OCI-M1 (cell line): ENCODE measurements around the gene ZNF544.

ENCODE experiments used
- DNase-seq: peaks from one replicate; lab custom pipeline; 2025; lab: John Stamatoyannopoulos, UW

The ZNF544 gene

DNA sequence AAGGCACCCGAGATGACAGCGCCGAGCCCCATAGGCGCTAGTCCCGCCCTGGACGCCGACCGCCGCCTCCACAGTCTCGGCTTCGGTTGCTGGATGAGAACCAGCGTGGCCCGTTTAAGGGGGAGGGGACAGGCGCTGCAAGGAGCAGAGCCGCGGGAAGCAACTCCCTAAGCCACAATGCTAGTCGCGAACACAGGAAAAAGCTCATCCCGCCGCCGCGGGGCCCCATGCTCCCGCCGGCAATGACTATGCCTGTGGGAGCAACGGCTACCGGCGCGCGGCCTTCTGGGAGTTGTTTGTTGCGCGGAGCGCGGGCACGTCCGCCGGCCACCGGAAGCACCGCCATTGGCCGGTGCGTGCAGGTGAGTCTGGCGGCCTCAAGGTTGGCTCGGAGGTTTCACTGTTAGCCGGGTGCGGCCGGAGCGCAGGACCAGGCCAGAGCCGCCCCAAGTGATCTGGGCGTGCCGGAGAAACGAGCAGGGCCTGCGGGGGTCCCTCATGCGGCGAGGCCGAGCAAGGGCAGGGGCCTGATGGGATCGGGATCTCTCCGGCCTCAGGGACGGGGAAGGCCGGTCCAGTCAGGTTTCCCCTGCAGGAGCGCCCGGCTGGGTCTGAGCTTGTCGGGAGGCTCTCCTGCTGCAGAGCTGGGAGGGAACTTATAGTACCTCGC lies at the start of gene ZNF544:
Gene ZNF544, plus strand, starts transcription at position 330 of the 670 bp plus-strand sequence. CDS start 15,110 bp downstream, outside the sequence.
- DNase-seq, result peak; percentile 91

DNA sequence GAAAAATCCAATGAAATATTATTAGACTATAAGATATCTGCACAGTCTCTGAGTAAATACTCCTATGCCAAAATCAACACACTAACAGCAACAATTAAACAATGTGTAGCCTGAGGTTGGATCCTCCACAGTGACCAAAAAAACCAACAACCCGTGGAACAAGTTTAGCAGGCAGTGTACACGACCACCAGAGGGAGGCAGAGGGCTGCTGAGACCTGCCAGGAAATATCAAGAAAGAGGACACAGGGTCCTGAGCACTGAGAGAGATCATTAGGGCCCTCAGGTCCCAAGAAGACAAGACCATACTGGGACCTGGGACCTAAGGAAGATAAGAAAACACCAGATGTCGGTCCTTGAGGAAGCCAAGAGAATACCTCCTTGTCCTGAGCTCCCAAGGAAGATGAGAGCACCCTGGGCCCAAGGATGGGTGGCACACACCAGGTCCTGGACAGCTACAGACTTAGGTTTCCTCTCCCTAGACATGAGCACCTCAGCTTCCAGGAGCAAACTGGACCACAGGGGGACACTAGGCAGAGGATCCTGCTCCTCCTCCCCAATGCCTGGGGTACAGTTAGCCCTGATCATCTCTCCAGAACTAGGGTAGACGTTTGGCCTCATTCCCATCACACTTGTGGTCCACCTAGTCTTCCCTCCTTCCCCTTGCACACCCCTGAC lies 46.7 kb upstream of the ZNF544 start:
- peak; percentile 94 for DNase-seq

DNA sequence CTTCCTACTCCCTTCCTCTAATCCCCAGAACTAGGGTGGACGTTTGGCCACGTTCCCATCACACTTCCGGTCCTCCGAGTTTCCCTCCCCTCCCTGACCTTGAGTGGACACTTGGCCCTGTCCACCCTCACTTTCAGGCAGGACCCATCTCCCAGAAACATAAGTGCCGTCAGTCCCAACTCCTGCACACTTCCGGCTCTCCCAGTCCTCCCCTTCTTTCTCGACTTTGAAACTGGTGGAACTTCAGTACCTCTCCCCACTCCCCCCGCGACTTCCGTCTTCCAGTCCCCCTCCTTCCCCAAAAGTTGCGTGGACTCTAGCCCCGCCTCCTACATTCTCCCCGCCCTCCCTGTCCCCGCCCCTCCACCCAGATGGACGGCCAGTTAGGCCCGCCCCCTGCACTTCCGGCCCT lies 46.1 kb upstream of the ZNF544 start:
- peak; percentile 98 for DNase-seq

DNA sequence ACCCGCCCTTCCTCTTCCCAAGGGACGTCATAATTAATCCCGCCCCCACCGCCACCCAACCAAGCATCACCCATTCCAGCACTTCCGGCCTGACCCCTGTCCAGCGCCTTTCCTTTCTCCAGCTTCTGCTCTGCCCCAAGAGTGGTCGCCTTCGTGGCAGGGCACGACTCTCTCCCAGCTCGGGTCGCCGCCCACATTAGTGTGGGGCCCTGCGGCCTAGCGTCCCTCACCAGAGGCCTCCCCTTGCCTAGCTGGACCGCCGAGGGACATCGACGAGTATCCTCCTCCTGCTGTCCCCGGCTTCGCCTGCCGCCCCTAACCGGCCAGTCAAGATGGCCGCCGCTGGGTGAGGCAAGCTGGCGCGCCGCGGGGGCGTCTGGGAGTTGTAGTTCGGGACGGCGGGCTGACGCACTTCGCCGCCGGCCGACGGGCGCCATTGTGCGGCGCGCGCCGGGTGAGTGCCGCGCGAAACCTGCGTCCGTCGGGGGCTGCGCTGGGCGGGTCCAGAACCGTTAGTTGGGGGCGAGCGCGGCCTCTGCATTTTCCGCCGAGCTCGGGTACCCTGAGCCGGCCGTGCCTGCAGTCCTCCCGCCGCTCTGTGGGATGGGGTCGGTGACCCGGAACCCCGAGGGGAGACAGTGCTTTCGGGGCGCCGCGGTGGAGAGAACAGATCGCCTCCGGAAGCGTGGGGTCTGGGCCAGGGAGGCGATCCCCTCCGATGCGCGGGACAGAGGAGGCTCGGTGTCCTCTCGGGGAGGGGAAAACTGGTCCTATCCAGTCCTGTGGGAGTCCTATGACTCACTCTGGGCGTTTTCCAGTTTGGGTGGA lies 45.5 kb upstream of the ZNF544 start, which contains the start of gene ZNF274:
Gene ZNF274, plus strand, starts transcription at position 73 of the 828 bp plus-strand sequence. CDS start 905 bp downstream, outside the sequence.
- peak; percentile 97 for DNase-seq

DNA sequence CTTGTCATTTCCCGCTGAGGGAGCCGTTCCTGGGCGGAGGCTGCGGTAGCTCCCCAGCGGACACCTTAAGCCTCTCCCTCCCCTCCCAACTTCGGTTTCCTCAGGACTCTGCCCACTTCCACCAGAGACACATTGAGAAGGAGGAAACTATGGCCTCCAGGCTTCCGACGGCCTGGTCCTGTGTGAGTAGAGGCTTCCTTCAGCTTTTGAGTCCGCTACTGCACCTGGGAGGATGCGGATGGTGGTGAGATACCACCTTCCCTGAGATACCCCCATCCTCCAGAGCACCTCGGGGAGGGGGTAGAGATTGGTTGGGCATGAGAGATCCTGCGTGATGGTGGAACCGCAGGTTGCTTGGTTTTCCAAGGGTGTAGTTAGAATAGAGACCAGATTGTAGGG lies 44.9 kb upstream of the ZNF544 start:
- no peak for DNase-seq

DNA sequence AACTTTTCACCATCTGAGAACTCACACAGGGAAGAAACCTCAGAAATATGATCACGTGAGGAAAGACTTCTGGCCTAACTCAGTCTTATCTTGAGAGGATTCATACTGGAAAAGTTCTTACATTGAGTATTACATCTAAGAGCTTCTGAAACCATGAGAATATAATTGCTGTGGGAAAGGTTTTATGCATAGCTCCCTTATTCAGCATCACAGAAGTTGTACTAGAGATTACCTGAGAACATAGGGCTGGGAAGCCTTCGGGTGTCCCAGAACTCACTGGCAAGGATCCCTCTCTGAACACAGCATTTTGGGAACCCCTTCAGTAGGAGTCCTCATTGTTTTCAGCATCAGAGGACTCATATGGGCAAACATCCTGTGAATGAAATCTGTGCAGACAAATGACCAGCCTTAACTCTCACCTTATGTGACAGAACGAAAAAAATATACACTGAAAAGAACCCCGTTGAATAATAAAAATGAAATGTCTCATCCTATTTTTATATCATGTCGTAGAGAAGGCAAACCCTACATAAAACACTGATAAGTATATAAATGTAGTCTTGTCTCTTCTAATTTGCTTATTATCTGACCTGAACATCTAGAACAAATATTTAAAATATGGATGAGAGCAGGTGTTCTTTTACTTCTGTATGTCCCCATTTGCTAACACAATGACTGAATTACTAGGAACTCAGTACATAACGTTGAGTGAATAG lies 31.7 kb upstream of the ZNF544 start:
- peak; percentile 78 for DNase-seq

DNA sequence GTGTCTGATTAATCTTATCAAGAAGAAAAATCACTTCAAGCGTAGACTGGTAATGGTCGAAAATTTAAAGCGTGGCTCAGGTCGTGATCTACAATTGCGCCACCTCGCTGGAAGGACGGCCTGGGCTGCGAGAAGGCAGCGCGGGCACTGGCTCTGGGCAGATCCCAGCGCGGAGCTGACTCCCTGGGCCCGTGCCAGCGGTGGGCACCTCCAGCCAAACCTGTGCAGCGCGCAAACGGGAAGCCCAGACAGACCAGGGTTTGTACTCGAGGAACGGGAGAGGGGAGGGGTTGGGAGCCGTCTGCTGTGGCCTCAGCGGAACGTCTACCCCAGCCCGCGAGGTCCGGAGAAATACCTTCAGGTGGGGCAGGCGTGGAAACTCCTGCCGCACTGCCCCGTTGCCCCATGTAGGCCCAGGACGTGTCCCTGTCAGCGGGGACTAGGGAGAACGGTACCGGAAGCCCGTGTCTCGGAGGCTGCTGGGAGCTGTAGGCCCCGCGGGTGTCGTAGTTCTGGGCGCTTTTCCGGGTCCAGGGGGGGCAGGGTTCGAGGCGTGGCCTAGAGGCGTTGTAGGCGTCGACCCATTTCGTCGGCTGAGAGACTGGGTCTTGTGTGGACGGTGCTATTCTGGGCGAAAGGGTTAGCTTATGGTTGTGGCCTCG lies 24.8 kb upstream of the ZNF544 start:
- DNase-seq, result no peak

DNA sequence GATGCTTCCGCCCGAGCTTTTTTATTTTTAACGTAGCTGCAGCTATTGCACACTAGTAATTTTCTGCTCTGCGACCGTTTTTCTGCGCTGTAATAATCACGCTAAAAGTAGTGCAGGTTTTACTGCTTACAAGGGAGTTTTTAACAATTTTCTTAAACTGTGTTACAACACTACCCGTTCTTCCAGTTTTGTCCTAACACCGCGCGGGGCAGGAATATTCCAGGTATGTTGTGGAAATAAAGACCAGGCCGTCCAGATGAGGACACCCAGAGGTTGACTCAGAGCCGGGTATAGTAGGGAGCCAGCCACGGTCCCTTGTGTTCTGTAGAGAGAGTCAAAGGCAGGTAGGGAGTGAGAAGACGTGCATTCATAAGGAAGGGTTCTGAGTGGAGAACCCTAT lies 24.1 kb upstream of the ZNF544 start:
- no peak for DNase-seq

DNA sequence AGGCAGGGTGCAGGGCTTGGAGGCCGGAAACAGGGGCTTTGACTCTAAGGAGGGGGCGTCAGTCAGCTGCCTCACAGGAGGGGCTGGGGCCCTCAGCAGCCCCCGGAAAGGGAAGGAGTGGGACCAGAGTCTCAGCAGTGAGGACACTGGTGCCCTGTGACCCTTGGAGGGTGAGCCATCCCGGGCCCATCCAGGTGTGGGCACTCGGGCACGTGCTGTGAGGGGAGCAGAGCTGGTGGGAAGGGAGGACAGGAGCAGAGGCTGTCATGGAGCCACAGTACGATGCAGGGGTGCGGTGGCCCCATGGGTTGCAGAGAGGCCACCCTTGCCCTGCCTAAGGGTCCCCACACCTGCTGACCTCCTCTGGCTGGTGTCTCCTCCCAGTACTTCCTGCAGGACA lies 19.1 kb upstream of the ZNF544 start:
- no peak for DNase-seq

DNA sequence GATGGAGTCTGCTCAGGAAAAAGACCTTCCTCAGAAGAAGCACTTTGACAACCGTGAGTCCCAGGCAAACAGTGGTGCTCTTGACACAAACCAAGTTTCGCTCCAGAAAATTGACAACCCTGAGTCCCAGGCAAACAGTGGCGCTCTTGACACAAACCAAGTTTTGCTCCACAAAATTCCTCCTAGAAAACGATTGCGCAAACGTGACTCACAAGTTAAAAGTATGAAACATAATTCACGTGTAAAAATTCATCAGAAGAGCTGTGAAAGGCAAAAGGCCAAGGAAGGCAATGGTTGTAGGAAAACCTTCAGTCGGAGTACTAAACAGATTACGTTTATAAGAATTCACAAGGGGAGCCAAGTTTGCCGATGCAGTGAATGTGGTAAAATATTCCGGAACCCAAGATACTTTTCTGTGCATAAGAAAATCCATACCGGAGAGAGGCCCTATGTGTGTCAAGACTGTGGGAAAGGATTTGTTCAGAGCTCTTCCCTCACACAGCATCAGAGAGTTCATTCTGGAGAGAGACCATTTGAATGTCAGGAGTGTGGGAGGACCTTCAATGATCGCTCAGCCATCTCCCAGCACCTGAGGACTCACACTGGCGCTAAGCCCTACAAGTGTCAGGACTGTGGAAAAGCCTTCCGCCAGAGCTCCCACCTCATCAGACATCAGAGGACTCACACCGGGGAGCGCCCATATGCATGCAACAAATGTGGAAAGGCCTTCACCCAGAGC lies 16.2 kb upstream of the ZNF544 start:
- DNase-seq, result no peak

DNA sequence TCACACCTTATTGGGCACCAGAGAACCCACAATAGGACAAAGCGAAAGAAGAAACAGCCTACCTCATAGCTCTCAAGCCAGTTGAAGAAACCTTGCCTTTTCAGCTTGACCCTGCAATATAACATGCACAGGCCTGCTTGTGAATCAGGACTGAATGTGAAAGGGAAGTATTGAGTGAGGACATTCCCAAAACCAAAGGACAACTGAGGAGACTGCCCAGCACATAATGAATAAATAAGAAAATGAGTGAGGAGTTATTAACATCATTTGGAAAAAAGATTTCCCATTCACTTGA lies 15.7 kb upstream of the ZNF544 start:
- DNase-seq, result no peak

DNA sequence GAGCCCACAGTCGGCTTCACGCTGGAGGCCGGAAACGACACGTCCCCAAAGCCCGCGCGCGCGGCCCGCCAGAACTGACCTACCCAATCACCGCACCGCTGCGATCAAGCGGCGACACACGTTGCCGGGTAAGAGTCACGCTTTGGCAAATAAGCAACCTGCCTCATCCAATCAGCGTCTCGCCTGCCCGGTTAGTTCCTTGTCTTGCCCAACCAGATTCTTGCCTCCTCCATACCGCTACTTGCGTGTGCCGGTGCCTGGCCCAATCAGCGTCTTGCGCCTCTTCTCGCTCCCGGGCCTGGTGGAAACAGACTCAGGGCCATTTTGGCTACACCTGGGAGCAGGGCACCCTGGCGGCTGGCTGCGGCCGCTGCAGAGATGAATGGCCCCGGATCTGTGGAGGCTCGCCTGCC lies 11.6 kb upstream of the ZNF544 start:
- DNase-seq, result no peak

DNA sequence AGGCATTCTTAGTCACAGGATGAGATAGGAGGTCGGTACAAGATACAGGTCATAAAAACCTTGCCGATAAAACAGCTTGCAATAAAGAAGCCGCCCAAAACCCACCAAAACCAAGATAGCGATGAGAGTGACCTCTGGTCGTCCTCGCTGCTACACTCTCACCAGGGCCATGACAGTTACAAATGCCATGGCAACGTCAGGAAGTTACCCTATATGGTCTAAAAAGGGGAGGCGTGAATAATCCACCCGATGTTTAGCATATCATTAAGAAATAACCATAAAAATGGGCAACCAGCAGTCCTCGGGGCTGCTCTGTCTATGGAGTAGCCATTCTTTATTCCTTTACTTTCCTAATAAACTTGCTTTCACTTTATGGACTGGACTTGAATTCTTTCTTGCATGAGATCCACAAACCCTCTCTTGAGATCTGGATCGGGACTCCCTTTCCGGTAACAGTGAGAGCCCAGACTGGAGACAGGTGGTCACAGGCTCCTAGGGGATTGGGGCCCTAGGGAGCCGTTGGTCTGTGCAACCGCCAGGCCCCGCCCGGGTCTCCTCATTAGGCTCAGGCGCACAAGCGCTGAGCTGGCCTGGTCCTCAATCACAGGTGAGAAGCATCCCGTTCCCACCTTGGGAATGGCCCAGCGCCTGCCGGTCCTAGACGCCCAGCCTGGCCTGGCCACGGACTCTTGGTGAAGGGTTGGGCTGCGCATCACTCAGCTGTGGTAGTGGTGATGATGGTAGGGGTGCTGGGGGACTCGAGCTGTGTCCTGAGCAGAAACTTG lies 10.9 kb upstream of the ZNF544 start:
- peak; percentile 78 for DNase-seq

DNA sequence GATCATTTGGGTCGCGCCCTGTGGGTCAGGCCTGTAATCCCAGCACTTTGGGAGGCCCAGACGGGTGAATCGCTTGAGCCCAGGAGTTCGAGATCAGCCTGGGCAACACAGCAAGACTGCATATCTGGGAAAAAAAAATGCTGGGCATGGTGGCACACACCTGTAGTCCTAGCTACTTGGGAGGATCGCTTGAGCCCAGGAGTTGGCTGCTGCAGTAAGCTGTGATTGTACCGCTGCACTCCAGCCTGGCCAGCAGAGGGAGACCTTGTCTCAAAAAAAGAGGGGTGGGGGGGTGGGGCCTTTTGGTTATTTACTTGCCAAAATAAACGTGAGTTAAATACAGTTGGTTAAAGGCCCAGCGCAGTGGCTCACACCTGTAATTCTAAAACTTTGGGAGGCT lies 9.8 kb upstream of the ZNF544 start:
- peak; percentile 66 for DNase-seq

DNA sequence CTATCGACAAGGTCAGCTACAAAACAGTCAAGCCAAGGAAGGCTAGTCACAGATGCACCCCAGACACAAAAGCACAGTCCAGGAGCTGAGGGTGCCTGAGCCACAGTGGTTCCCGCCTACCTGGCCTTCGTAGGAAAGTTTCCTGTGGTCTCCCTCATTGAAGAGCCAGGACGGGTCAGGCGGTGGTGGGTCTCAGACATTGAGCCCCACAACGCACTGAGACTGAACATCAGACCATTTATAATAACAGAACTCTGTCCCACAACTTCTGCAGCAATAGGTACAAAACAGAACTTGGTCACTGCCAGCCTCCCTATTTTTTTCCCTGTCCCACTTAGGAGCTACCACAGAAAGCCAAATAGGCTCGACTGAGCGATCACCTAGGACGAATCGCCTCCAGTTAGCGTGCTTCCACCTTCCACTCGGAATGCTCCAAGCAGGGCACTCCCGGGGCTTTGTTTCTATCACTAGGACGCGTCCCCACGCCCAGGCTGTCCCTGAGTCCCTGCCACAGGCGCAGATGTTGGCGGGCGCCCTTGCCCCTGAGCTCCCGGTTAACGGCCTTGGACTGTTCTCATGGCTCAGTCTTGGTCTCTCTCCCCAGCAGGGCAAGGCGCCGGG lies 640 bp upstream of the ZNF544 start:
- DNase-seq, result peak; percentile 79

DNA sequence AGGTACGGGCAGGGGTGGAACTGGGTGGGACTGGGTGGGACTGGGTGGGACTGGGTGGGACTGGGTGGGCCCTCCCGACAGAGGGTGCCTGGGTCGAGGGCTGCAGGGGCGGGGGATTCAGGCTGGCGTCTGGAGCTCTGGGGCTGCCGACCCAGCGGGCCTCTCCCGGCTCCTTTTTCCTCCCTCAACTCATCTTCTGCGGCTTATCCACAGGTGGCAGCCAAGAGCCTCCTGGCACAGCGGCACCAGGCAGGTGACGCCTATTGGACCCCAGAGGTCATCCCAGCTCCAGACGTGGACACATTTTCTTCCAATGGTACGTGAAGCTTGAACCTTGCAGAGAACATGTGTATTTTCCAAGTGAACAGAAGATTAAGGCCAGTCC lies 533 bp downstream of the ZNF544 start:
- DNase-seq, result peak; percentile 81

DNA sequence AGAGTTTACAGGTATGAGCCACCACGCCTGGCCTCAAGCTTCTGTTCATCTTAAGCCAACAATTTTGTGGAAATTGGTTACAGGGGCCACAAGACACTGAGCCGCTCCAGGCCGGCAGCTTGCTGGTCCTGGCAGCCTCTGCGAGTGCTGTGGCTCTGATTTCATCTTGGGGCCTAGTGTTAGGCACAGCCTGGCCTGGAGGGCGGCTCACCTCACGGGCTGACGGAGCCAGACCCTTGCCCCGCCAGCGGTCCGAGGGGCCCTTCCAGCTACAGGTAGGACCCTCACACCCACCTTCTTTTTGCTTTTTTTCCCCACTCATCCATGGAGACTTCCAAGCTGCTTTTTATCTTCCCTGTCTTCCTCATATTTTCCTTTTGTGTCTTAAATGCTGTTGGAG lies 8.6 kb downstream of the ZNF544 start:
- no peak for DNase-seq

DNA sequence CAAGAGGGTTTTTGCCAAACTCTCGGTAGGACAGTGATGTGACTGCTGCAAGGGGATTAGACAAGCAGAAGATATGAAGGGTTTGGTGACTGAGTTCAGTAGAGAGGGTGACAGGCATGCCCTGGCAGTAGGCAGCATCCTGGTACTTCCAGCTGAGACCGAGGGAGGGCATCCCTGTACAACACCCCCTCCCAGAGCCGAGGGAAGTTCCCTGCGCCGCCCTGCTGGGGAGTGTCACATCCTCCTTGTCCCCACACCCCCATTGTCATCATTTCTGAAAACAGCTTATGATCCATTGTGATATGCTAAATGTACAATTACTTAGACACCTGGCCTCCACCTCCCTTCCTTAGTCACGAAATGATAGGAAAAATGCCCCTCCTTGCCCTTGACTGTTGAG lies 14.6 kb downstream of the ZNF544 start:
- no peak for DNase-seq

DNA sequence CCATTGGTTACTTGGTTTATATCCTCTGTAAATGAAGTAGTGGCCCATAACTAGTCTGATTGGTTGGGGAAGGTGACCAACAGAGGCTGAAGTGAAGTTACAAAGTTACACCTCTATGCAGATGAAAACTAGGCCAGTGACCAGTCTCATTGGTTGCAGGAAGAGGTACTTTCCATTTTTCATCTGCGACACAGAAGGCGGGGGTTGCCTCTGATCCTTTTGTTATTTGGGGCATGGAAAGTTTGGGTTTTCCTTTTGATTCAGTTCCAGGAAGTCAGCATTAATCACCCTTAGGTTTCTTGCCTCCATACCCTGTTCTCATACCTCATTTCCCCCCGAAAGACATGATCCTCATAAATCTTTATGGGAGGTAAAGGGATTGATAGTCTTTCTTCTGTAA lies 20.2 kb downstream of the ZNF544 start:
- no peak for DNase-seq
